ENCODE measurements around the gene XPO4. TPM values are rescaled to one million over a fixed set of nuclear protein-coding genes. Genes with fewer than 3 reads are reported as not detected.

Gene XPO4
- total and polyA plus RNA-seq, 2 of the 8 experiments (the other 6 are each of a cell fraction or from before 2014, with no cell fraction given): 11.9 to 33.3 TPM

DNA sequence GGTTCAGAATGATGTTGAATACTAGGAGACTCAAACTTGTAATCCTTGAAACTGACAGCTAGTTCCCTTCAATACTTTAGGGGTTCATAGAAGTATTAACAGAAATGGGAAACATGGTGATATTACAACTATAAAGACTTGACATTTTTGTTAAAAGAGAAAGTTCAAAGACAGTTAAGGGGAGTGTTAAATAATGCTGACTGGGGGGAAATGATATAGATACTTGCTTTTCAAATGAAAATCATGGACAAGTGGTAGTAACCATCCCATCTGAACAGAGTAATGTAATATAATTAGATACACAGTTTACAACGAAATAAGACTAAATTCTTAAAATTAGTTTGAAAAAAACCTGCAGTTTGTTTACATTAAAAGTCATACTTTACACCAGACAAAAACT, 122.2 kb downstream of the XPO4 start:
- Histone ChIP-seq H3K4me3 (ENCODE audit: extremely low read depth in 1 of 4, insufficient read depth in 2 of 4, low read depth in 3 of 4, low read length in 4 of 4) (no peak overlapping the region), H3K23ac (ENCODE audit: insufficient read length) (no peak overlapping the region), H3K79me1 (ENCODE audit: low read depth, low read length) (peaks cover 3% of the 10 kb centered on the region; the same call in 1 of the 2 replicates), H3K4me1 (replicated peaks in 1 of 4; ENCODE audit: control insufficient read depth in 3 of 4, insufficient read depth in 4 of 4, low read length in 3 of 4) (no peaks in the 10 kb centered on the region), H3K4ac (replicated peaks; ENCODE audit: insufficient read length, low read depth, low read length) (no peak overlapping the region), H2BK120ac (replicated peaks; ENCODE audit: low read depth, low read length) (no peak overlapping the region), H4K20me1 (replicated peaks in 1 of 2; ENCODE audit: control insufficient read depth in 1 of 2, insufficient read depth in 2 of 2, low read length in 2 of 2) (no peaks in the 10 kb centered on the region), H2AFZ (ENCODE audit: low read length) (no peak overlapping the region), H3K27me3 (replicated peaks in 1 of 4; ENCODE audit: control insufficient read depth in 3 of 4, extremely low read depth in 1 of 4, insufficient read depth in 3 of 4, low read length in 3 of 4) (no peaks in the 10 kb centered on the region), H3K9me3 (ENCODE audit: insufficient read depth in 2 of 2, low read depth in 1 of 2, low read length in 1 of 2) (no peaks in the 10 kb centered on the region), H3K4me2 (ENCODE audit: insufficient read depth in 1 of 2, low read depth in 2 of 2, low read length in 2 of 2) (no peak overlapping the region), H2BK20ac (ENCODE audit: low read length) (no peak overlapping the region), H2BK5ac (ENCODE audit: low read depth, low read length) (no peak overlapping the region), H3K9ac (replicated peaks in 1 of 4; ENCODE audit: extremely low read depth in 1 of 4, low read depth in 3 of 4, low read length in 3 of 4) (no peak overlapping the region), H2BK12ac (ENCODE audit: low read depth, low read length) (no peak overlapping the region), H3K23me2 (ENCODE audit: low read depth, low read length) (no peaks in the 10 kb centered on the region), H2AK5ac (ENCODE audit: low read depth, low read length) (no peak overlapping the region), H4K5ac (ENCODE audit: insufficient read length, low read depth, low read length) (no peak overlapping the region), H3K79me2 (ENCODE audit: control insufficient read depth in 1 of 2, insufficient read depth in 2 of 2, low read length in 2 of 2) (no peaks in the 10 kb centered on the region), H3K36me3 (ENCODE audit: control insufficient read depth in 2 of 4, insufficient read depth in 4 of 4, low read length in 3 of 4) (peaks cover 0 to 12% (median 7%) of the 10 kb centered on the region in 4 experiments; a peak in 4 of 8 replicates), H3K27ac (ENCODE audit: low read depth, low read length) (no peak overlapping the region), H2BK15ac (ENCODE audit: low read length) (no peak overlapping the region), H3K14ac (ENCODE audit: insufficient read length) (no peak overlapping the region), H3K18ac (ENCODE audit: extremely low read depth, low read length) (no peak overlapping the region), H4K8ac (ENCODE audit: extremely low read depth, insufficient read depth, low read length) (no peak overlapping the region), H4K91ac (replicated peaks; ENCODE audit: insufficient read length, low read length) (no peak overlapping the region), H3K56ac (replicated peaks; ENCODE audit: insufficient read length, low read depth, low read length) (no peak overlapping the region)
- FAIRE-seq (no peak), DNase-seq (ENCODE audit: low read depth in 1 of 2, low spot score in 2 of 2) (no peak)
- 90% methylated on average over 1 of the region's 1 CpG; no CpG with 5 or more reads in 1 of the 2 experiments for WGBS, 2 experiments (ENCODE audit: extremely low coverage in 1 of 2, insufficient coverage in 1 of 2, insufficient read length in 1 of 2, insufficient replicate concordance in 2 of 2, low coverage in 1 of 2, low lambda C conversion rate in 2 of 2, missing lambda C conversion rate in 1 of 2)
- TF ChIP-seq MAFK (IDR thresholded peaks at IDR 0.05; ENCODE audit: low read depth, low read length) (peak; percentile 53; the same call in 1 of the 2 replicates), POLR2AphosphoS5 (IDR thresholded peaks at IDR 0.05; ENCODE audit: low read depth, low read length) (no peak)
- POLR2A ChIA-PET (ENCODE audit: partially characterized antibody): no interaction called here
- CTCF ChIA-PET (ENCODE audit: partially characterized antibody): interaction anchor here (0.8 to 1.3 kb wide), 2 partner anchors 57 to 74 kb away, joined by 3 to 4 read pairs; no protein-coding TSS in a partner anchor
